Osteocyte (in vitro differentiated cells): ENCODE results near the gene PREB. TPM values are rescaled to one million over a fixed set of nuclear protein-coding genes. Genes with fewer than 3 reads are reported as not detected.

Experiments
- DNase-seq: peaks from one replicate; pipeline ENCODE4 v3.0.0; 2021; ENCODE audit warnings: mixed read lengths; ENCODE audit not compliant: unreplicated experiment; ENCODE audit errors: extremely low spot score
- H3K27ac Mint-ChIP-seq: one replicate; pipeline ENCODE4 v1.8.0; 2021; ENCODE audit warnings: mild to moderate bottlenecking, mixed read lengths; ENCODE audit not compliant: unreplicated experiment
- H3K27me3 Mint-ChIP-seq: one replicate; pipeline ENCODE4 v1.8.0; 2021; ENCODE audit warnings: mixed read lengths; ENCODE audit not compliant: unreplicated experiment
- H3K36me3 Mint-ChIP-seq: one replicate; pipeline ENCODE4 v1.8.0; 2021; ENCODE audit warnings: mixed read lengths; ENCODE audit not compliant: unreplicated experiment
- H3K4me1 Mint-ChIP-seq: one replicate; pipeline ENCODE4 v1.8.0; 2021; ENCODE audit warnings: mixed read lengths; ENCODE audit not compliant: unreplicated experiment
- H3K4me3 Mint-ChIP-seq: one replicate; pipeline ENCODE4 v1.8.0; 2021; ENCODE audit warnings: mild to moderate bottlenecking, moderate library complexity, mixed read lengths; ENCODE audit not compliant: unreplicated experiment
- H3K9me3 Mint-ChIP-seq: one replicate; pipeline ENCODE4 v1.8.0; 2021; ENCODE audit warnings: mixed read lengths; ENCODE audit not compliant: unreplicated experiment
- CTCF ChIP-seq: fragments of 200-600 bp; sonication (generic); IDR thresholded peaks from 2 replicates; pipeline ENCODE4 v1.5.0; 2021; ENCODE audit warnings: antibody characterized with exemption, mild to moderate bottlenecking, moderate library complexity
- total RNA-seq: library from RNA; stranded (reverse); gene quantifications from 2 replicates; pipeline ENCODE4 v1.2.1, GENCODE V29; 2021

PREB gene
- total RNA-seq, 1 donor from 2014 or later = 46.3 TPM

GRCh38 chr2:27094353-27094984 lies 40.0 kb downstream of the PREB start:
- Mint-ChIP-seq H3K27ac (no peak overlapping the region), H3K4me3 (no peak overlapping the region), H3K27me3 (no peaks in the 10 kb centered on the region), H3K4me1 (peaks cover 4% of the 10 kb centered on the region), H3K9me3 (no peaks in the 10 kb centered on the region), H3K36me3 (no peaks in the 10 kb centered on the region)
- no peak for TF ChIP-seq CTCF
- DNase-seq = no peak

- no peak for TF ChIP-seq CTCF
- H3K9me3 Mint-ChIP-seq = no peaks in the 10 kb centered on the region
- no peak for DNase-seq
- no peak overlapping the region for H3K4me3 Mint-ChIP-seq
- no peak overlapping the region for H3K27ac Mint-ChIP-seq
- H3K36me3 Mint-ChIP-seq = no peaks in the 10 kb centered on the region
- no peaks in the 10 kb centered on the region for H3K27me3 Mint-ChIP-seq
- peaks cover 4% of the 10 kb centered on the region for H3K4me1 Mint-ChIP-seq
Observed at GRCh38 chr2:27093430-27094352, 40.7 kb downstream of the PREB start.

GRCh38 chr2:27092696-27093429 lies 41.6 kb downstream of the PREB start:
- Mint-ChIP-seq H3K27me3 (no peaks in the 10 kb centered on the region), H3K9me3 (no peaks in the 10 kb centered on the region), H3K36me3 (no peaks in the 10 kb centered on the region), H3K4me1 (peaks cover 4% of the 10 kb centered on the region), H3K4me3 (no peak overlapping the region), H3K27ac (no peak overlapping the region)
- DNase-seq = no peak
- no peak for TF ChIP-seq CTCF

- H3K4me3 Mint-ChIP-seq = no peak overlapping the region
Observed at GRCh38 chr2:27091746-27092695, 42.4 kb downstream of the PREB start.

More at GRCh38 chr2:27091746-27092695, 42.4 kb downstream of the PREB start:
- Mint-ChIP-seq H3K9me3 (no peaks in the 10 kb centered on the region), H3K4me1 (peaks cover 8% of the 10 kb centered on the region), H3K27me3 (no peaks in the 10 kb centered on the region), H3K36me3 (no peaks in the 10 kb centered on the region), H3K27ac (no peak overlapping the region)
- DNase-seq = no peak
- no peak for TF ChIP-seq CTCF
